PFSK-1 (cell line): ENCODE data around the gene HDAC4.

ENCODE experiments used
- FOXP2 ChIP-seq: optimal IDR thresholded peaks from 2 replicates; pipeline ENCODE3; 2011; ENCODE audit warnings: borderline replicate concordance, control low read depth, inconsistent platforms; ENCODE audit not compliant: insufficient read depth; ENCODE audit errors: extremely low read length, extremely low read depth
- POLR2AphosphoS5 ChIP-seq: IDR thresholded peaks from 2 replicates; pipeline ENCODE4 v1.6.1; 2012; ENCODE audit warnings: low read depth, mild to moderate bottlenecking, control low read depth, low read length, moderate library complexity
- REST ChIP-seq, 2 experiments: IDR thresholded peaks; 2 replicates each; pipeline versions ENCODE4 v1.6.1 to v1.8.0; 2011 to 2012; ENCODE audit warnings: low read depth in 2 of 2, low read length in 2 of 2, control low read depth in 1 of 2, inconsistent platforms in 1 of 2, mild to moderate bottlenecking in 1 of 2, moderate library complexity in 1 of 2; ENCODE audit not compliant: insufficient read depth in 1 of 2
- SIN3A ChIP-seq: IDR thresholded peaks from 2 replicates; pipeline ENCODE4 v1.6.1; 2012; ENCODE audit warnings: mild to moderate bottlenecking, low read length, moderate library complexity, borderline replicate concordance; ENCODE audit not compliant: insufficient read depth
- TAF1 ChIP-seq: IDR thresholded peaks from 2 replicates; pipeline ENCODE4 v1.6.1; 2012; ENCODE audit warnings: low read length, control low read depth, borderline replicate concordance; ENCODE audit not compliant: insufficient read depth

The HDAC4 gene

DNA sequence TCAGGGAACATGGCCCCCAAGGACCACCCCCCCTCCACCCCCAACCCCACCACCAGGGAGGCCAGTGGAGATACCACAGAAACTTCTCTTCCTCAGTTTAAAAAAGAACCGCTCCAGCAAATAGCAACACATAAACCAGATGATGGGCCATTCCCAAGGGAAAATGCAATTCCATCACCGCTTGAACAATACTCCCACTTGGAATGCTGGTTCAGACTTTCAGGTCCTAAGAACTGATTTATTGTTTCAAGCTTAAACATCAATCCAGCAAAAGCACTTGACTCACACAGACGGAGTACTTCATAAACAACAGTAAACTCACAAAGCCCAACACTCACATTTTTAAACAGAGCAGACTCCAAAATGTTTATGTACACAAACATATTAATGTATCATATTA is 6.9 kb downstream of the HDAC4 start:
- no peak for TF ChIP-seq REST (IDR thresholded peaks at IDR 0.05; ENCODE audit: insufficient read depth in 1 of 2, low read depth in 2 of 2, low read length in 2 of 2)
- TF ChIP-seq FOXP2: no peak
- TF ChIP-seq SIN3A: no peak
- TF ChIP-seq TAF1: no peak

DNA sequence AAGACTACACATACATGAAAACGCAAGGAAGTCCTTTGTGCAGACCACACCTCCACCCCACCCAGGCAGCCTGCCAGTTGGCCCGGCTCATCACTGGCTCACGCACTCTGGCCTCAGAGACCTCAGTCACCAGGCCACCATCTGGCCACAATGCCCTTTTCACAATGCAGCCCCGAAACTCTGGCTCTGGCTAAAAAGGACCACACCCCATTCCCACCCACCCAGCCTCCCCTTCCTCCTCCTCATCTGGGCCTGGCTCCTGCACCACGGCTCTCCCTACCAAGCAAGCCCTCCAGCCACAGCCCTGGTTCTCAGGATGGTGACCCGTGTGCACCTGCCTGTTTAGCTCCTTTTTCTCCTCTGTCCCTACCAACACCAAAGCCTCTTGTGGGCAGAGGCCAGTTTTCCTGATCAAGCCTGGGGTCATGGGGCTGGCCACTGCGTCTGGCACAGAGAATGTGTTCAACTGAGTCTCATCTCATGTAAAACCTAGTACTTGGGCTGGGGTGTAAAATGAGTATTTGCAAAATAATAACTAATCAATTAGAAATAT is 7.4 kb downstream of the HDAC4 start:
- TF ChIP-seq SIN3A: no peak
- no peak for TF ChIP-seq REST (IDR thresholded peaks at IDR 0.05; ENCODE audit: insufficient read depth in 1 of 2, low read depth in 2 of 2, low read length in 2 of 2)
- no peak for TF ChIP-seq FOXP2
- no peak for TF ChIP-seq POLR2AphosphoS5
- TF ChIP-seq TAF1: no peak

- TF ChIP-seq FOXP2 (no peak), POLR2AphosphoS5 (no peak), REST (IDR thresholded peaks at IDR 0.05; ENCODE audit: insufficient read depth in 1 of 2, low read depth in 2 of 2, low read length in 2 of 2) (no peak), SIN3A (no peak), TAF1 (no peak)
Measured at GRCh38 chr2:239392688-239393387, 8.0 kb downstream of the HDAC4 start.

GRCh38 chr2:239392072-239392357 is 8.8 kb downstream of the HDAC4 start:
- TF ChIP-seq FOXP2: no peak
- TF ChIP-seq REST (IDR thresholded peaks at IDR 0.05; ENCODE audit: insufficient read depth in 1 of 2, low read depth in 2 of 2, low read length in 2 of 2): no peak
